T-helper 2 cell (primary cell): ENCODE results near the gene CD226.

Experiments
- DNase-seq, 5 experiments: peaks; one replicate each; pipeline versions ENCODE4 v3.0.0 to v3.0.0-alpha.2; 2012 to 2022

Gene CD226

GRCh38 chr18:69813559-69813958, 134.1 kb downstream of the CD226 start:
- DNase-seq = no peak

- DNase-seq = no peak
These were observed 139.3 kb downstream of the CD226 start for GRCh38 chr18:69808399-69808798.

DNA sequence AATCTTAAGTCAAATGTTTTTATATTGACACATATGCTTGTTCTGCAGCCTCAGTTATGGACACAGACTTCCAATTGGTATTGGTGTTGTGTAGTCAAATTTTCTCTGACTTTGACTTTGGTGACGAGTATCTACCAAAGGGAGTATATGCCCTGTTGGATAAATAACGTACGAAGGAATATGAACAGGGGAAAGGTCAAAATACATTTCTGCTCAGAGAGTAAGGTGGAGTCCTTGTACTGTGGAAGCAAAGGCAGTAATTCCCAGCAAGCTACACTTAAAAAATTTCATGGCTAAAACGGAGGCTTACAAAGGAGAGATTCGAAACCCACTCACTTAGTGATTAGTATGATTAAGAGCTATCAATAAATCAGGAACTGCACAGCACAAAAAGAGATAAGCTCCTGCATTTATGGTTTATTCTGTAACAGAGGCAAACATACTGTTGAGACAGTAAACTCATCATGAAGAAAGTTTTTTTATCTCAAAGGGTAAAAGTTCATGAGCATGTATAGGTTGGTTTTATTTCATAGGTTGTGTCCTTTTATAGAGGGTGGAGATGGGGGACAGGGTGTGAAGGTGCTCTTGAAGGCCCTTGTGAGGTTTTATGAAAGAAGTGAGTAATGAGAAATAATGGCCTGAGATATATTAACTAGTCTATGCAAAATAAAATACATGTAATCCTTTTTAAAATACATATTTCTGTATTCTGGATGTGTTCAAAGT, 142.7 kb downstream of the CD226 start:
- DNase-seq = no peak
